ENCODE measurements around the gene FCHSD2.
"Not testable (repeated sequence)": the region's sequence is repeated elsewhere in the genome, so short reads cannot be mapped to it uniquely, and the experiment has no call there.

Gene FCHSD2

GRCh38 chr11:72885749-72886609, 256.1 kb downstream of the FCHSD2 start:
- DNase-seq, result peak in 3 of 58 donors; percentile 2 to 6 (median 3)

GRCh38 chr11:72876147-72876546, 266.0 kb downstream of the FCHSD2 start:
- no peak for DNase-seq

- DNase-seq, result no peak
Measured at GRCh38 chr11:72875736-72876135, 266.4 kb downstream of the FCHSD2 start.

GRCh38 chr11:72872012-72872411, 270.1 kb downstream of the FCHSD2 start:
- no peak for DNase-seq

- no peak for DNase-seq
Measured at GRCh38 chr11:72871119-72871518, 271.0 kb downstream of the FCHSD2 start.

GRCh38 chr11:72869831-72870230, 272.3 kb downstream of the FCHSD2 start:
- no peak for DNase-seq

GRCh38 chr11:72867970-72868369, 274.1 kb downstream of the FCHSD2 start:
- no peak for DNase-seq

- no peak for DNase-seq
Measured at GRCh38 chr11:72864702-72865655, 277.1 kb downstream of the FCHSD2 start.

- DNase-seq, result no peak
Measured at GRCh38 chr11:72863916-72864315, 278.2 kb downstream of the FCHSD2 start.

- no peak for DNase-seq
Measured at GRCh38 chr11:72863091-72863490, 279.0 kb downstream of the FCHSD2 start.

- DNase-seq, result no peak
Measured at GRCh38 chr11:72860592-72860991, 281.5 kb downstream of the FCHSD2 start.

- DNase-seq, result no peak
Measured at GRCh38 chr11:72860010-72860409, 282.1 kb downstream of the FCHSD2 start.

GRCh38 chr11:72859126-72859525, 283.0 kb downstream of the FCHSD2 start:
- no peak for DNase-seq

GRCh38 chr11:72858267-72858666, 283.9 kb downstream of the FCHSD2 start:
- DNase-seq, result not testable (repeated sequence)

- DNase-seq, result no peak
Measured at GRCh38 chr11:72856551-72857345, 285.4 kb downstream of the FCHSD2 start.

GRCh38 chr11:72856065-72856464, 286.1 kb downstream of the FCHSD2 start:
- no peak for DNase-seq

GRCh38 chr11:72851726-72852125, 290.4 kb downstream of the FCHSD2 start:
- DNase-seq, result no peak

GRCh38 chr11:72850832-72851231, 291.3 kb downstream of the FCHSD2 start:
- DNase-seq, result no peak

GRCh38 chr11:72848846-72849466, 293.2 kb downstream of the FCHSD2 start:
- DNase-seq, result peak in 1 of 58 donors; percentile 7

GRCh38 chr11:72844356-72844755, 297.8 kb downstream of the FCHSD2 start:
- DNase-seq, result no peak
